ENCODE measurements around the gene NUPR1.
A peak's percentile ranks its signal among the peaks of the same experiment; 100 is the strongest.
"Not testable (repeated sequence)": the region's sequence is repeated elsewhere in the genome, so short reads cannot be mapped to it uniquely, and the experiment has no call there.

Gene NUPR1

GRCh38 chr16:28554634-28555423, 16.1 kb upstream of the NUPR1 start:
- DNase-seq (ENCODE audit: low read depth in 3 of 3) = no peak

GRCh38 chr16:28553776-28554633, 15.2 kb upstream of the NUPR1 start, which contains the start of gene SGF29:
Gene SGF29 (plus strand): TSS chr16:28553920. CDS start chr16:28581070, 27,150 bp downstream.
- peak; percentile 82 to 92 (median 91) for DNase-seq (ENCODE audit: low read depth in 3 of 3)

GRCh38 chr16:28549301-28549899, 10.6 kb upstream of the NUPR1 start:
- DNase-seq (ENCODE audit: low read depth in 3 of 3) = no peak

- no peak for DNase-seq (ENCODE audit: low read depth in 3 of 3)
These were observed 9.6 kb upstream of the NUPR1 start for GRCh38 chr16:28548306-28548802.

- DNase-seq (ENCODE audit: low read depth in 3 of 3) = no peak
These were observed 7.9 kb upstream of the NUPR1 start for GRCh38 chr16:28546626-28547025.

GRCh38 chr16:28545964-28546363, 7.2 kb upstream of the NUPR1 start:
- not testable (repeated sequence) for DNase-seq (ENCODE audit: low read depth in 3 of 3)

- DNase-seq (ENCODE audit: low read depth in 3 of 3) = no peak
These were observed 6.2 kb upstream of the NUPR1 start for GRCh38 chr16:28544998-28545397.

- no peak for DNase-seq (ENCODE audit: low read depth in 3 of 3)
These were observed 4.3 kb upstream of the NUPR1 start for GRCh38 chr16:28543072-28543471.

GRCh38 chr16:28542646-28543045, 3.9 kb upstream of the NUPR1 start:
- no peak for DNase-seq (ENCODE audit: low read depth in 3 of 3)

GRCh38 chr16:28540346-28540745, 1.6 kb upstream of the NUPR1 start:
- no peak for DNase-seq (ENCODE audit: low read depth in 3 of 3)

GRCh38 chr16:28537964-28538732, 626 bp downstream of the NUPR1 start:
- no peak for DNase-seq (ENCODE audit: low read depth in 3 of 3)

- DNase-seq (ENCODE audit: low read depth in 3 of 3) = no peak
These were observed 1.7 kb downstream of the NUPR1 start for GRCh38 chr16:28537076-28537475.

- no peak for DNase-seq (ENCODE audit: low read depth in 3 of 3)
These were observed 4.0 kb downstream of the NUPR1 start for GRCh38 chr16:28534542-28535373.

- no peak for DNase-seq (ENCODE audit: low read depth in 3 of 3)
These were observed 5.7 kb downstream of the NUPR1 start for GRCh38 chr16:28532940-28533647.

- no peak for DNase-seq (ENCODE audit: low read depth in 3 of 3)
These were observed 6.7 kb downstream of the NUPR1 start for GRCh38 chr16:28531777-28532744.

GRCh38 chr16:28529124-28529523, 9.7 kb downstream of the NUPR1 start:
- no peak for DNase-seq (ENCODE audit: low read depth in 3 of 3)

GRCh38 chr16:28528463-28528867, 10.3 kb downstream of the NUPR1 start:
- no peak for DNase-seq (ENCODE audit: low read depth in 3 of 3)

GRCh38 chr16:28527985-28528384, 10.8 kb downstream of the NUPR1 start:
- no peak for DNase-seq (ENCODE audit: low read depth in 3 of 3)
